Measurements from ENCODE around the gene MCF2L. TPM values are rescaled to one million over a fixed set of nuclear protein-coding genes. Genes with fewer than 3 reads are reported as not detected.

Gene MCF2L
- total and polyA plus RNA-seq, 5 donors from 2014 or later, result 0.34 to 22.2 (median 1.3) TPM

DNA sequence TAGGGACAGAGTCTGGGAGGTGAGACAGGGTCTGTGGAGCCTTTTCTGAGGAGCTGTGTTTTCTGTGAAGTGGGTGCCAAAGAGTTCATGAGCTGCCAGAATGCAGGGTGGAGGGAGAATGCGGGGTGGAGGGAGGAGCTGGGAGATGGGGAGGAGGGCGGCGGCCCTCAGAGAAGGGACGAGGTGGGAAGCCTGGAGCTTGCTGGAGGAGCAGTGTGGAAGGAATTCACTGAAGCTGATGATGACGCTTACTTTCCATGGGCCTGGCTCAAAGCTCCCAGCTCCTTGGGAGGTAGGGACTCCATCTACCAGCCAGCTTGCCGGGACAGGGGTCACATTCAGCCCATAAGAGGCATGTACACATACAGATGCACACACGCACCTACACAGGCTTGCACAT is 62.5 kb downstream of the MCF2L start:
- no peak overlapping the region for H3K4me3 ChIP-seq (ENCODE audit: low read depth, low read length)
- no peaks in the 10 kb centered on the region for H3K36me3 ChIP-seq (ENCODE audit: control insufficient read depth, insufficient read depth, low read length)
- H3K27me3 ChIP-seq (ENCODE audit: control insufficient read depth, insufficient read depth, low read length), result no peaks in the 10 kb centered on the region
- peaks cover 0 to 3% (median 1%) of the 10 kb centered on the region in 4 donors for H3K4me1 Mint-ChIP-seq
- H3K27ac Mint-ChIP-seq, result peak overlapping the region in 1 of 3 donors; percentile 42
- ATAC-seq (ENCODE audit: low read depth in 2 of 2) (no peak), DNase-seq (no peak)
- H3K9me3 ChIP-seq (ENCODE audit: control insufficient read depth in 2 of 2, low read length in 2 of 2), result no peaks in the 10 kb centered on the region
- H3K27ac ChIP-seq (ENCODE audit: insufficient read depth, low read length, poor library complexity, severe bottlenecking), result no peak overlapping the region
- no peaks in the 10 kb centered on the region for H3K4me1 ChIP-seq (ENCODE audit: control insufficient read depth, insufficient read depth, low read length, poor library complexity, severe bottlenecking)
- H3K4me3 Mint-ChIP-seq, result no peak overlapping the region
- no peaks in the 10 kb centered on the region for H3K27me3 Mint-ChIP-seq
- peaks cover 9% of the 10 kb centered on the region for H3K36me3 Mint-ChIP-seq
- H3K9me3 Mint-ChIP-seq, result no peaks in the 10 kb centered on the region

DNA sequence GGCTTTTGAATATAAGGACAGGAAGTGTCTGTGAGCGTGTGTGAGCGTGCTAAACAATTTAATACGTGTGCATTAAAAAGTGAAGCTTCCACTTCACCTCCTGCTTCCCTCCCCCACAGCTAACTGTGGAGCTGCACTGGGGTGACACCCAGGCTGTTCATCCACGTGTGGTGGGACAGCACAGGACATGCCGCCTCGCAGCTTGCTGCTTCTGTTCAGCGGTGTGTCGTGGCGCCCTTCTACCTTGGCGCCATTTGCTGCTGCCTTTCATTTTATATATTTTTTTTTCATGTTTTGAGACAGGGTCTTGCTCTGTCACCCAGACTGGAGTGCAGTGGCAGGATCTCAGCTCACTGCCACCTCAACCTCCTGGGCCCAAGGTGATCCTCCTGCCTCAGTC is 63.3 kb downstream of the MCF2L start:
- Histone ChIP-seq H3K27me3 (ENCODE audit: control insufficient read depth, insufficient read depth, low read length) (no peaks in the 10 kb centered on the region), H3K4me1 (ENCODE audit: control insufficient read depth, insufficient read depth, low read length, poor library complexity, severe bottlenecking) (no peaks in the 10 kb centered on the region), H3K36me3 (ENCODE audit: control insufficient read depth, insufficient read depth, low read length) (no peaks in the 10 kb centered on the region), H3K27ac (ENCODE audit: insufficient read depth, low read length, poor library complexity, severe bottlenecking) (no peak overlapping the region), H3K9me3 (ENCODE audit: control insufficient read depth in 2 of 2, low read length in 2 of 2) (no peaks in the 10 kb centered on the region), H3K4me3 (ENCODE audit: low read depth, low read length) (no peak overlapping the region)
- DNase-seq, result no peak
- no peaks in the 10 kb centered on the region for H3K27me3 Mint-ChIP-seq
- no peaks in the 10 kb centered on the region for H3K9me3 Mint-ChIP-seq
- no peak overlapping the region for H3K27ac Mint-ChIP-seq
- peaks cover 0 to 3% (median 1%) of the 10 kb centered on the region in 4 donors for H3K4me1 Mint-ChIP-seq
- no peak overlapping the region for H3K4me3 Mint-ChIP-seq
- no peak for ATAC-seq (ENCODE audit: low read depth in 2 of 2)
- H3K36me3 Mint-ChIP-seq, result peaks cover 9% of the 10 kb centered on the region

DNA sequence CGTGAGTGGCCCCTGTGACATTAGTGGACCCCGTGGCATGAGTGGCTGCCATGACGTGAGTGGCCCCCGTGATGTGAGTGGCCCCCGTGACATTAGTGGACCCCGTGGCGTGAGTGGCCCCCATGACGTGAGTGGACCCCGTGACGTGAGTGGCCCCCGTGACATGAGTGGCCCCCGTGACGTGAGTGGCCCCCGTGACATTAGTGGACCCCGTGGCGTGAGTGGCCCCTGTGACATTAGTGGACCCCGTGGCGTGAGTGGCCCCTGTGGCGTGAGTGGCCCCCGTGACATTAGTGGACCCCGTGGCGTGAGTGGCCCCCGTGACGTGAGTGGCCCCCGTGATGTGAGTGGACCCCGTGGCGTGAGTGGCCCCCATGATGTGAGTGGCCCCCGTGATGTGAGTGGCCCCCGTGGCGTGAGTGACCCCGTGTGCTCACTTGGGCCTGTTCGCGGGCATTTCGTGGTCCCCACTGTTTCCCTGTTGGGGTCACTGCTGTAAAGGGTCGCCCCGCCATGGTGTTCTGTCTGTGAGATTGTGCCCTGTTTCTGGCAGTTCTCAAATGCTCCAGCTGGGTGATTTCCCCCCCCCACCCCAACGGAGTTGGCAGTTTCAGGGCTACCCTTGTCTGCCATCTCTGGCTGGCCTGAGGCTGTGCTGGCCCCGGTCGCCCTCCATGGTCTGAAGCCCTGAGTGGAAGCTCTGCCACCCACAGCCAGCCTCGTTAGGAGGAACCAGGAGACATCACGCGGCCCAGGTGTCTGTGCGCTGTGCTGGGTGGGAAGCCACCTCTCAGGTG is 64.2 kb downstream of the MCF2L start:
- H3K9me3 ChIP-seq (ENCODE audit: control insufficient read depth in 2 of 2, low read length in 2 of 2), result no peaks in the 10 kb centered on the region
- H3K4me1 Mint-ChIP-seq, result peaks cover 0 to 3% (median 1%) of the 10 kb centered on the region in 4 donors
- no peaks in the 10 kb centered on the region for H3K27me3 ChIP-seq (ENCODE audit: control insufficient read depth, insufficient read depth, low read length)
- H3K27ac ChIP-seq (ENCODE audit: insufficient read depth, low read length, poor library complexity, severe bottlenecking), result no peak overlapping the region
- no peak overlapping the region for H3K27ac Mint-ChIP-seq
- H3K4me1 ChIP-seq (ENCODE audit: control insufficient read depth, insufficient read depth, low read length, poor library complexity, severe bottlenecking), result no peaks in the 10 kb centered on the region
- H3K36me3 Mint-ChIP-seq, result peaks cover 9% of the 10 kb centered on the region
- H3K9me3 Mint-ChIP-seq, result no peaks in the 10 kb centered on the region
- H3K4me3 Mint-ChIP-seq, result no peak overlapping the region
- H3K4me3 ChIP-seq (ENCODE audit: low read depth, low read length), result no peak overlapping the region
- no peaks in the 10 kb centered on the region for H3K27me3 Mint-ChIP-seq
- no peak for ATAC-seq (ENCODE audit: low read depth in 2 of 2)
- DNase-seq, result no peak
- H3K36me3 ChIP-seq (ENCODE audit: control insufficient read depth, insufficient read depth, low read length), result no peaks in the 10 kb centered on the region

DNA sequence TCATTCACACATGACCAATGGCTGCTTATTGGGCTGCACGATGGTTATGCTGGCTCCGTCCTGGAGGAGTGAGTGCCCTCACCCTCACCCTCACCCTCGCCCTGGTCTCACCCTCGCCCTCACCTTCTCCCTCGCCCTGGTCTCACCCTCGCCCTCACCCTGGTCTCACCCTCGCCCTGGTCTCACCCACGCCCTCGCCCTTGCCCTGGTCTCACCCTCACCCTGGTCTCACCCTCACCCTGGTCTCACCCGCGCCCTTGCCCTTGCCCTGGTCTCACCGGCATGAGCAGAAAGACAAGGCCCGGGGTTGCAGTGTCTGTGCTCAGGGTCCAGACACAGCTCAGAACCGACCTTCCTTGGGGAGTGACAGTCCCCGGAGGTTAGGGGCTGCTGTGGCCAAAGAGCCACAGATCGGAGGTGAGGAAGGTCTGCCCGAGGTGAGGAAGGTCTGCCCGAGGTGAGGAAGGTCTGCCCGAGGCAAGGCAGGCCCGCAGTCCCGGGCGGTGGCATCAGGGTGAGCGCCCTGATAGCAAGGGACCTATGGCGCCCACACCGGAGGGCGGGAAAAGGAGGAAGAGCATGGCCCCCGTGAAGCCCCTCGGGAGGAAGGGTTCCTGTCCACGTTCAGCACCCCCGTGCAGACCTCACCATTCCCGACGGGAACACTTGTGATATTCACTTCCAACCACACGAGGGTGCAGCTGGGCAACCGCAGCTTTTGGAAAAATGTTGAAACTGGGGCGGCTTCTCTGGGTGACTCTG is 65.6 kb downstream of the MCF2L start:
- no peaks in the 10 kb centered on the region for H3K27me3 Mint-ChIP-seq
- Histone ChIP-seq H3K36me3 (ENCODE audit: control insufficient read depth, insufficient read depth, low read length) (no peaks in the 10 kb centered on the region), H3K4me3 (ENCODE audit: low read depth, low read length) (no peak overlapping the region), H3K9me3 (ENCODE audit: control insufficient read depth in 2 of 2, low read length in 2 of 2) (no peaks in the 10 kb centered on the region), H3K27ac (ENCODE audit: insufficient read depth, low read length, poor library complexity, severe bottlenecking) (no peak overlapping the region), H3K4me1 (ENCODE audit: control insufficient read depth, insufficient read depth, low read length, poor library complexity, severe bottlenecking) (no peaks in the 10 kb centered on the region), H3K27me3 (ENCODE audit: control insufficient read depth, insufficient read depth, low read length) (no peaks in the 10 kb centered on the region)
- DNase-seq (no peak), ATAC-seq (ENCODE audit: low read depth in 2 of 2) (no peak)
- H3K36me3 Mint-ChIP-seq, result peaks cover 9% of the 10 kb centered on the region
- peaks cover 0 to 2% (median 0%) of the 10 kb centered on the region in 4 donors for H3K4me1 Mint-ChIP-seq
- no peak overlapping the region for H3K27ac Mint-ChIP-seq
- no peaks in the 10 kb centered on the region for H3K9me3 Mint-ChIP-seq
- H3K4me3 Mint-ChIP-seq, result no peak overlapping the region

DNA sequence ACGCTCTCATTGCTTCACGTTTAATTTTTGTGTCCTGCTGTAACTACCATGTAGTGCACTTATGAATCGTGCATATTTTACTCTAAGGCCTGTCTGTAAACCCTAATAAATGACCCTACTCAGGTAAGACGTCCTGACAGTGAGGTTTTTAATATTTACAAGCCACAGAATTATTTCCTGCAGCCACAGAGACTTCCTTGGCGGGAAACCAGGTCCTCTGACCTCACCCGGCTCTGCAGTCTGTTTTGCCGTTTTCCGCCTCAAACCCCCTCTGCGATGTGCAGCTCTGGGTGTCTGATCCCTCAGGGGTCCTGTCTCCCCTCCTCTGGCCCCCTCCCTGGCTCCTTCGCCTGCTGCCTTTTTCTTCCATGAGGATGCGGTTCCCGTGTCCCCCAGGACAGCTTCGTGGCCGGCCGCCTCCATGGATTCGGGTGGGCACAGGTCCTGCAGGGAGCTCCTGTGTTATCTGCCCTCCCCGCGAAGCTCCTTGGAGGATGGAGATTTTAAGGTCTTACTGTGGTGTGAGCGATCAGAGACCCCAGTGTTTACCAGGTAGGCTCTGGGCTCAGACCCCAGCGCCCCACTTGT is 66.3 kb downstream of the MCF2L start:
- H3K9me3 Mint-ChIP-seq, result no peaks in the 10 kb centered on the region

DNA sequence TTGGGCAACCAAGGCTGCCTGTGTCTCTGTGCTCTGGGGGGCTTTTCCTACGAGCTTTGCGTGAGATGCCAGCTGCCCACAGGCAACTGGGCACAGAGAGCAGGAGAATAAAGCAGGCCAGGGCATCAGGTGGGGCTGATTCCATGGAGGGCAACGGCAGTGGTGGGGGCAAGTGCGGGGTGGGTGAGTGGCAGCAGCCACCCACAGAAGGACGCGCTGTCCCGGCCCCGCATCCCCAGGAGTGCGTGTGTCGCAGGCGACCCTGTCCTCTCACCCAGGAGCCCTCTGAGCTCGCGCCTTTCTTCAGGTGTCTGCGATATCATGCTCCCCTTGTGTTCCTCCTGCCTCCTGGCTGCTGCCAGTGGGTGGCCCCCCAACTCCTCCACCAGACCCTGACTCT is 67.4 kb downstream of the MCF2L start:
- Histone ChIP-seq H3K36me3 (ENCODE audit: control insufficient read depth, insufficient read depth, low read length) (no peaks in the 10 kb centered on the region), H3K4me1 (ENCODE audit: control insufficient read depth, insufficient read depth, low read length, poor library complexity, severe bottlenecking) (no peaks in the 10 kb centered on the region), H3K27me3 (ENCODE audit: control insufficient read depth, insufficient read depth, low read length) (no peaks in the 10 kb centered on the region), H3K27ac (ENCODE audit: insufficient read depth, low read length, poor library complexity, severe bottlenecking) (no peak overlapping the region), H3K9me3 (ENCODE audit: control insufficient read depth in 2 of 2, low read length in 2 of 2) (no peaks in the 10 kb centered on the region), H3K4me3 (ENCODE audit: low read depth, low read length) (no peak overlapping the region)
- H3K4me1 Mint-ChIP-seq, result no peaks in the 10 kb centered on the region
- no peak overlapping the region for H3K4me3 Mint-ChIP-seq
- peak overlapping the region in 1 of 3 donors; percentile 79 for H3K27ac Mint-ChIP-seq
- no peak for DNase-seq
- H3K36me3 Mint-ChIP-seq, result peaks cover 5% of the 10 kb centered on the region
- ATAC-seq (ENCODE audit: low read depth in 2 of 2), result no peak
- no peaks in the 10 kb centered on the region for H3K27me3 Mint-ChIP-seq
- no peaks in the 10 kb centered on the region for H3K9me3 Mint-ChIP-seq

More for the DNA sequence above, 66.3 kb downstream of the MCF2L start:
- Mint-ChIP-seq H3K36me3 (peaks cover 9% of the 10 kb centered on the region), H3K27ac (no peak overlapping the region), H3K4me1 (peaks cover 0 to 2% (median 0%) of the 10 kb centered on the region in 4 donors), H3K27me3 (no peaks in the 10 kb centered on the region), H3K4me3 (no peak overlapping the region)
- Histone ChIP-seq H3K27ac (ENCODE audit: insufficient read depth, low read length, poor library complexity, severe bottlenecking) (no peak overlapping the region), H3K4me1 (ENCODE audit: control insufficient read depth, insufficient read depth, low read length, poor library complexity, severe bottlenecking) (no peaks in the 10 kb centered on the region), H3K27me3 (ENCODE audit: control insufficient read depth, insufficient read depth, low read length) (no peaks in the 10 kb centered on the region), H3K4me3 (ENCODE audit: low read depth, low read length) (no peak overlapping the region), H3K36me3 (ENCODE audit: control insufficient read depth, insufficient read depth, low read length) (no peaks in the 10 kb centered on the region), H3K9me3 (ENCODE audit: control insufficient read depth in 2 of 2, low read length in 2 of 2) (no peaks in the 10 kb centered on the region)
- ATAC-seq (ENCODE audit: low read depth in 2 of 2) (no peak), DNase-seq (no peak)

DNA sequence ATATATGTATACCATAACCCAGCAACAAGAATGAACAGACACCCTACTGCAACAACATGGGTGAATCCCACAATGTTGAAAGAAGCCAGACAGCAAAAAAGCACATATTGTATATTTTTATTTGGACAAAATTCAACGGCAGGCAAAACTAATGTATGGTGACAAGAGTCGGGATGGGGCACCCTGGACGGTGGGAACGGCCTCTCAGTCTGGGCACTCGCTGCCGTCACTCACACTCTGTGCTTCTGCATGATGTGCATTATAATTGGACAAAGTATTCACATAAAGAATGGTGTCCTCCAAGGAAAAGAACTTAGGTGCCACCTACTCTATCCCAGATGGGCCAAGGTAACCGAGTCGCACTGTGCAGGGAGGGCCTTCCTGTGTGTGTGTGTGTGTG is 71.0 kb downstream of the MCF2L start:
- H3K36me3 Mint-ChIP-seq, result peaks cover 5% of the 10 kb centered on the region
- H3K27ac ChIP-seq (ENCODE audit: insufficient read depth, low read length, poor library complexity, severe bottlenecking), result no peak overlapping the region
- H3K9me3 Mint-ChIP-seq, result no peaks in the 10 kb centered on the region
- H3K36me3 ChIP-seq (ENCODE audit: control insufficient read depth, insufficient read depth, low read length), result no peaks in the 10 kb centered on the region
- H3K4me1 Mint-ChIP-seq, result no peaks in the 10 kb centered on the region
- no peak overlapping the region for H3K4me3 Mint-ChIP-seq
- no peaks in the 10 kb centered on the region for H3K4me1 ChIP-seq (ENCODE audit: control insufficient read depth, insufficient read depth, low read length, poor library complexity, severe bottlenecking)
- no peaks in the 10 kb centered on the region for H3K9me3 ChIP-seq (ENCODE audit: control insufficient read depth in 2 of 2, low read length in 2 of 2)
- no peak for ATAC-seq (ENCODE audit: low read depth in 2 of 2)
- no peak overlapping the region for H3K4me3 ChIP-seq (ENCODE audit: low read depth, low read length)
- H3K27me3 Mint-ChIP-seq, result no peaks in the 10 kb centered on the region
- DNase-seq, result no peak
- H3K27me3 ChIP-seq (ENCODE audit: control insufficient read depth, insufficient read depth, low read length), result no peaks in the 10 kb centered on the region
- no peak overlapping the region for H3K27ac Mint-ChIP-seq
